Panc1 (cell line): ENCODE data around the gene ACOXL.

Experiments used
- POLR2AphosphoS5 ChIP-seq: IDR thresholded peaks from 2 replicates; pipeline ENCODE4 v1.6.1; 2012; ENCODE audit warnings: mild to moderate bottlenecking, low read depth, low read length, moderate library complexity
- REST ChIP-seq, 2 experiments: IDR thresholded peaks; 2 replicates each; pipeline ENCODE4 v1.6.1; 2011 to 2012; ENCODE audit warnings: low read depth in 2 of 2, control low read depth in 1 of 2, low read length in 1 of 2, mild to moderate bottlenecking in 1 of 2, moderate library complexity in 1 of 2; ENCODE audit not compliant: insufficient read depth in 1 of 2
- TF ChIP-seq, protein P1 (sequence below): fragments of 450-650 bp; IDR thresholded peaks from 2 replicates; pipeline ENCODE4 v1.5.1; 2017; ENCODE audit warnings: mild to moderate bottlenecking

DNA sequence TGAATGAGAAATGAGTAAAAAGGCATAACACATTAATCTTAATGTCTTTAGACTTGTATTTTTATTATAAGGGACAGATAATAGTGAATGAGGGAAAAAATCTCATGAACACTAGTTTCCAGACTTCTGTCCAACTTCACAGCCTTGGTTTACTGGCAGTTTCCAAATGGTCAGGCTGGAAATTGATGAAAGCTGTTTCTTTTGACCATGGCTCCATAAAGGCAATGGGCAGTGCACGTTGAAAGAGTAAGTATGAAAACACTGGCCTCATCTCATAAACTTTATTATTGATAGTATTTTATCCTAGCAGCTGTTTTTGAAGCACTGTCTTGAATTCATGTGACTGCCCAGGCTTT, 411.4 kb downstream of the ACOXL start:
- TF ChIP-seq, protein P1, sequence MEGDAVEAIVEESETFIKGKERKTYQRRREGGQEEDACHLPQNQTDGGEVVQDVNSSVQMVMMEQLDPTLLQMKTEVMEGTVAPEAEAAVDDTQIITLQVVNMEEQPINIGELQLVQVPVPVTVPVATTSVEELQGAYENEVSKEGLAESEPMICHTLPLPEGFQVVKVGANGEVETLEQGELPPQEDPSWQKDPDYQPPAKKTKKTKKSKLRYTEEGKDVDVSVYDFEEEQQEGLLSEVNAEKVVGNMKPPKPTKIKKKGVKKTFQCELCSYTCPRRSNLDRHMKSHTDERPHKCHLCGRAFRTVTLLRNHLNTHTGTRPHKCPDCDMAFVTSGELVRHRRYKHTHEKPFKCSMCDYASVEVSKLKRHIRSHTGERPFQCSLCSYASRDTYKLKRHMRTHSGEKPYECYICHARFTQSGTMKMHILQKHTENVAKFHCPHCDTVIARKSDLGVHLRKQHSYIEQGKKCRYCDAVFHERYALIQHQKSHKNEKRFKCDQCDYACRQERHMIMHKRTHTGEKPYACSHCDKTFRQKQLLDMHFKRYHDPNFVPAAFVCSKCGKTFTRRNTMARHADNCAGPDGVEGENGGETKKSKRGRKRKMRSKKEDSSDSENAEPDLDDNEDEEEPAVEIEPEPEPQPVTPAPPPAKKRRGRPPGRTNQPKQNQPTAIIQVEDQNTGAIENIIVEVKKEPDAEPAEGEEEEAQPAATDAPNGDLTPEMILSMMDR, result no peak
- no peak for TF ChIP-seq REST (IDR thresholded peaks at IDR 0.05; ENCODE audit: insufficient read depth in 1 of 2, low read depth in 2 of 2, low read length in 1 of 2)
- TF ChIP-seq POLR2AphosphoS5, result no peak
